Measurements from ENCODE around the gene EPHA10.

Gene EPHA10

DNA sequence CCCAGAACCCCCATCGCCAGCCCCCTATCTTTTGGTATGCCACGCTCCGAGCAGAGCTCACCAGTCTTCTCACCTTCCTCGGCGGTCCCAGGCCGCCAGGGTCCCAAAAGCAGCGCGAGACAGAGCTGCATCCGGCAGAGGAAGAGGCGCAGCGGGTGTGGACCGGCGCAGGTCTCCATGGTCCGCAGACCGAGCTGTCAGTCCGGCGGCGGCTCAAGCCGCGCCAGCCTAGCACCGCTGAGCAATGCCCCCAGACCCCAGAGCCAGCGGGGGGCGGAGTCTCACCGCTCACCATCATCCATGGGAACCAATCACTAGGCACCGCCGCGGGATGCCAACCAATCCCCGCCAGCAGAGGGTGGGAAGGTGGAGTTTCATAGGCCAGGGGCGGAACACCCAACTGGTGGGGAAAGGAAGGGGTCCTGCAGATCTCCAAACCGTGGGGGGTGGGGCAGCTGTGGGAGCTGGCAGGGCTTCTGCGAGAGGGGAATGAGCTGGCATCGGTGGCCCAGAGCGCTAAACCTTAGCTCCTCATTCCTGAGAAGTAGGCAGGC lies at the start of gene EPHA10:
EPHA10 (minus strand) TSS at position 233 of the 554 bp plus-strand sequence; CDS start at position 179, 54 bp downstream.
- no peak for DNase-seq (ENCODE audit: low spot score)

- no peak for DNase-seq (ENCODE audit: low spot score)
Measured at GRCh38 chr1:37814252-37814651, 49.3 kb upstream of the EPHA10 start.

DNA sequence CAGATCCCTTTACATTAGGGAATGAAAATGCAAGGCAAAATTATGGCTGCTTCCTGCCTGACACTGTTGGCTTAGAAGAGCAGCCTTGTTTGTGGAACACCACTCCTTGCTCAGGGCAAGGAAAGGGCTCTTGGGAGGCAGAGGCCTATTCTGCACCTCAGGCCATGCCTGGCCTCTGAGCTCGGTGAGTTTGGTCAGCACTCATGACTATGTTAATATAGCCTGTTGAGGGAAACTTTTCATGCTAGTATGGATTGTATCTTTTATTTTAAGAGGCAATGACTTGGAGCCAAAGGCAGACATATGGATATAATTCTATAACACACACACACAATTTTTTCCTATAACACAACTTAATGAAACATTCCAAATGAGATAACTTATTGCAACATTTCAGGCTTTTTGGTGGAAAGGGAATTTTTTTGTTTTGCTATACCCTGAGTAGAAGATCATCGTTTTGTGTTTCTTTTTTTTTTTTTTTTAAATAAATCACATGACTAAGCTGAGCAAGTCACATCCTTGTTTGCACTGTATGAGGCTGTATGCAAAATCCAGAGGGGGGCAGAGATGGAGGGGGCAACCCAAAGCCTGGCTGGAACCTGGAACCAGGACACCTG lies 48.7 kb upstream of the EPHA10 start:
- DNase-seq (ENCODE audit: low spot score), result no peak

- peak; percentile 66 for DNase-seq (ENCODE audit: low spot score)
Measured at GRCh38 chr1:37811027-37811655, 46.2 kb upstream of the EPHA10 start.

DNA sequence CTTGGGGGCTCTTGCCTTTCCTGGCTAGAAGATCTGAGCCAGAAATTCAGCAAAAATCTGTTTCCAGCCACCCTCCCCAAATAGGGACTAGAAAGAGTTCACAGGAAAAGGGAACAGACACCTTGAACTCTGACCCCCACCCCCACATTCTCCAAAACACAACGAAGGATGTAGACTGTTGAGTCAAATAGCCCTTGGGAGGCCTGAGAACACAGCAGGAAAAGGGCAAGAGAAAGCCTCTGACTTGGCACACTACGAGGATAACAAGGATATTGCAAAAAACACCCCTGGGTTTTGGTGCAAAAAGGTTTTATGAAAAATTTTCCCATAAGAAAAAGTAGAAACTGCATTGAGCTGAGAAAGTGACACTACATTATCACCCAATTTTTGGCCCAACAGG lies 45.0 kb upstream of the EPHA10 start:
- no peak for DNase-seq (ENCODE audit: low spot score)

DNA sequence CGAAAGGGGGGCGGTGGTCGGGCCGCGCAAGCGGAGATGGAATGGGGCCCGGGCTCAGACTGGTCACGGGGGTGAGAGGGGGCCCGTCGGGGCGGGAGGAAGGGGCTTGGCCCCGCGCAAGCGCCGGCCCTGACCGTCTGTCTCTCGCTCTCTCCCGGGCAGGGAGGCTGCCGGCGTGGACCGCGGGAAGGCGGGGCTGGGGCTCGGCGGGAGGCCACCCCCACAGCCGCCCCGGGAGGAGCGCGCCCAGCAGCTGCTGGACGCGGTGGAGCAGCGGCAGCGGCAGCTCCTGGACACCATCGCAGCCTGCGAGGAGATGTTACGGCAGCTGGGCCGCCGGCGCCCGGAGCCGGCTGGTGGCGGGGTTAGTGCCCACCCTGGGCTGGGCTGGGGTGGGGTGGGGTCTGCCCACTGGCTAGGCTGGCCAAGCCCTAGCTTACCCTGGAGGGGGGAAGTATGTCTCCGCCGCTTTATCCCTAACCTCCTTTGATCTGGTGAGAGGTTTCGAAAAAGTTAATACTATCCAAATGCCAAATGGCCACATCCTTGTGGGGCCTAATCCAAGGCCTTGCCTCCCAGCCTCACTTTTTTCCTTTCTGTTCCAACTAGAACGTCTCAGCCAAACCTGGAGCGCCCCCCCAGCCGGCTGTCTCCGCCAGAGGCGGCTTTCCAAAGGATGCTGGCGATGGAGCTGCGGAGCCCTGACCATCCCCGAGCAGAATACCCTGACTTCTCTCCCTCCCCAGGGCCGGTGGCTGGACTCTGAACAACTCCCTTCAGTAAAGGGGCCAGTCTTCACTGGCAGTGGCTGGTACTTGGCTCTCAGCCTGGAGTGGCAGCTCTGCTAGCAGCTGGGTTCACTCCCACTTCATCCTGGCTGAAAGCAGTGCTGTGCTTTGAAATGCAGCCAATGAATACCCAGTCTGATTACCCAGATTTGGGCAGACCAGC lies 43.7 kb upstream of the EPHA10 start:
- peak; percentile 74 for DNase-seq (ENCODE audit: low spot score)

DNA sequence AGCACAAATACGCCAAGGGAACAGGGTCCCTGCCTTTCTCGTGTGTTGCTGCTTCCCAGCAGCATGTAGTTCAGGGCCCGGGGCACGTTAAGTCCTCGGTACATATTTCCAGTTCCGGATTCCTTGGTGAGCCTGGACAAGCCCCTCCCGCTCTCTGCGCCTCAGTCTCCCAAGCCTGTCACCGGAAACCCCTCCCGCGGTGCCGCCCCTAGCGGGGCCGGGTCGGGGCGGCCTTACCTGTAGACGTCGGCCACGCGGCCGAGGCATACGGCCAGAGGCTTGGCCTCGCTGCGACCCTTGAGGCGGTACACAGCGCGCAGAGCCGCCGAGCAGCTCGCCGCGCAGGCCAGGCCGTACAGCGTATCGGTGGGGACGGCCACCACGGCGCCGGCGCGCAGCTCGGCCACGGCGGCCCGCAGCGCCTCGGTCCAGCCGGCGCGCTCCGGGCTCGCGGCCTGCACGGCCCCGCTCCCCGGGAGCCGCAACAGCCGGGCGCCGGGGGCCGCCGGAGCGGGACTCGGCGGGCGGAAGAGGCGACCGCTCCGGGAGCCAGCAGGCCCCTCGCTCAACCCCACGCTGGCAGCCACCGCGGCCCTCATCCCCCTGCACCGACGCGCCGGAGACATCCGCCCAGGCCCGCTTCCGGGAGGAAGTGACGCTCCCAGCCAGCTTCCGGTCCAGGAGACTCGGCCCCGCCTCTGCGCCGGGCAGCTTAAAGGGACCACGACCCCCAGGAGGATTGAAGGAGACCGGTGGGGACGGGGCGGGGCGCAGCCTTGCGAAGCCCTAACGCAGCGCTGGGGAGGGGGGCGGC lies 42.8 kb upstream of the EPHA10 start, which contains the start of the genes C1orf122 and YRDC:
C1orf122 (plus strand) TSS at position 236 of the 814 bp plus-strand sequence. CDS start 615 bp downstream, outside the sequence.
YRDC (minus strand) TSS at position 654 of the 814 bp plus-strand sequence; CDS start at position 626, 28 bp downstream.
- peak; percentile 98 for DNase-seq (ENCODE audit: low spot score)

GRCh38 chr1:37807220-37807554 lies 42.3 kb upstream of the EPHA10 start:
- DNase-seq (ENCODE audit: low spot score), result no peak

DNA sequence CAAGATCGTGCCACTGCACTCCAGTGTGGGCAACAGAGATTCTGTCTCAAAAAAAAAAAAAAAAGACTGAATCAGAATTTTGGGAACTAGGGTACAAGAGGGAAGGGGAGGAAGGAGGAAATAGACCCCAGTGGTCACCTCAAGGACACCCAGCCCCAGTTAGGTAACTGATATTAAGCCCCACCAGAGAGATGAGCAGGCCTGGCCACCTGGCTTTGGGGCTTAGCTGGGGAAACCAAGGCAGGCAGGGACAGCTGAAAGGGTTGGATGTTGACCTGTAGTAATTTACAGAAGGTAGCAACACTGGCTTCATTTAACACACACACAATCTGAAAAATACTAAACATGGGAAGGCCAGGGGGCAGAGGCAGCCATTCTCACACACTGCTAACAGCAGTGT lies 37.5 kb upstream of the EPHA10 start:
- DNase-seq (ENCODE audit: low spot score), result no peak

- DNase-seq (ENCODE audit: low spot score), result no peak
Measured at GRCh38 chr1:37797750-37798345, 32.9 kb upstream of the EPHA10 start.

- DNase-seq (ENCODE audit: low spot score), result peak; percentile 50
Measured at GRCh38 chr1:37795340-37796125, 30.6 kb upstream of the EPHA10 start.

- DNase-seq (ENCODE audit: low spot score), result peak; percentile 42
Measured at GRCh38 chr1:37794372-37795339, 29.7 kb upstream of the EPHA10 start.

DNA sequence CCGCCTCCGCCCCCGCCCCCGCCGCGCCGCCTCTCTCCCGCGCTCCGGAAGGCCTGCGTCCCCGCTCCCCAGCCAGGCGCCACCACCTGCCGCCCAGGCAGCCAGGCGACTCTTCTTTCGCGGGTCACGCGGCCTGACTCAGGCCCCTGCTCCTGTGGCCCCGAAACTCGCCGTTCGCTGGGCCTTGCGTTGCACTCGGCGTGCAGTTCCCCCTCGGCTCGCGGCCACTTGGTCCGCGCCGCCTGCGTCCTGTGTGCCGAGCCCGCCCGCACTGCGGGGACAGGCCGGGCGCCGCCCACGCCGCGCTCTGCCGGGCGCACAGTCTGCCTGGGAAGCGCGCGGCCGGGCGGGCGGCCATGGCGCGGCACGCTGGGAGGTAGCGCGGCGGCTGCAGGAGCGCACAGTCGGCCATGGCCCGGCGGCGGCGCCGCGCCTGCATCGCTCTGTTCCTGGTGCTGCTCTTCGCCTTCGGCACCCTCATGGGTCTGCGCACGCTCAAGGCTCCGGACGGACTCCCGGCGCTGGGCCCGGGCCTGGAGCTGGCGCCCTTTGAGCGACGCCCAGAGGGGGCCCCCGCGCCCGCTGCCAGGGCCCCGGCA lies 29.0 kb upstream of the EPHA10 start, which contains the start of gene MANEAL:
MANEAL (plus strand) TSS at position 75 of the 599 bp plus-strand sequence; CDS start at position 411, 336 bp downstream.
- DNase-seq (ENCODE audit: low spot score), result peak; percentile 62

DNA sequence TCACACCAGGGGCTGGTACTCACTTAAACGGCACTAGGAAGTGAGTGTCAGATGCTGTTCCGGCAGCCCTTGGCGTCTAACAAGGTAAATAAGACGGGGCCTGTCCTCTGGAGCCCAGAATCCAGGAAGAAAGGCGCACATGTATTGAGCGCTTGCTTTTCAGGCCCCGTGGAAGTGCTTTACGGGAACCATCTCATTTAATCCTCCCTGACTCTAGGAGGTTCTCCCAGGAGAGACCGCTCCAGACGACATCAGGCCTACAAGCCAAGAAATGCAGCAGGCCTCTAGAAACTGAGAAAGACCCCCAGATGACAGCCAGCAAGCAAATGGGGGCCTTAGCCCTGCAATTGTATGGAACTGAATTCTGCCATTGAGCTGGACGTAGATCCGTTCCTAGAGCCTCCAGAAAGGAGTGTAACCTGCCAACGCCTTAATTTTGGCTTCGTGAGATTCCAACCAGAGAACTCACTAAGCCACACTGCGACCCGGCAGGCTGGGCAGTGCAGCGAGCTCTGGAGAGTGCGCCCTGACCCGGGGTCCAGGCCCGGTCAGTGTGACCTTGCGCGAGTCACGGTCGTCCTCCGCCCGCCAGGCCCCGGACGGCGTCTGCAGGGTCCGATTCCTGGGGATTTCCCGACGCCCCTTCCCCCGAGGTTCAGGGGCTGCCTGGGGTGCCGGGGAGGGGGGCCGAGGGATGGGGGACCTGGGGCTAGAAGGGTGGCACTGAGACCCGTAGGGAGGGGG lies 28.2 kb upstream of the EPHA10 start:
- DNase-seq (ENCODE audit: low spot score), result no peak

- no peak for DNase-seq (ENCODE audit: low spot score)
Measured at GRCh38 chr1:37782491-37782890, 17.6 kb upstream of the EPHA10 start.

DNA sequence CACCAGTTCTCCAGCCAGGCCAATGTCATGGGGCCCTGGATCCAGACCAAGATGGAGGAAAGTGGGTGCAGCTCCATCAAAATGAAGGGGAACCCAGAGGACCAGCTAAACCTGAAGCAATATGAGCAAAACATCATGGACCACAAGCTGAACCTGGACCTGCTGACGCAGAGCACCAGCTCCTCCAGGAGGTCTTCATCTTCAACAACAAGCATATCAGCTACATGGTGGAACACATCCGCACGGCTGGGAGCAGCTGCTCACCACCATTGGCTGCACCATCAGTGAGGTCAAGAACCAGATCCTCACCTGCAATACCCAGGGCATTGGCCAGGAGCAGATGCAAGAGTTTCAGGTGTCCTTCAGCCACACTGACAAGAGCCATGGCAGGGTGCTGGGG lies 13.7 kb upstream of the EPHA10 start:
- DNase-seq (ENCODE audit: low spot score), result no peak

- DNase-seq (ENCODE audit: low spot score), result no peak
Measured at GRCh38 chr1:37776946-37777516, 12.1 kb upstream of the EPHA10 start.
